ENCODE data around the gene DPP7.

Gene DPP7

GRCh38 chr9:137117269-137117731 is 2.8 kb upstream of the DPP7 start:
- no peak overlapping the region for H3K4me3 Mint-ChIP-seq
- TF ChIP-seq CTCF (IDR thresholded peaks at IDR 0.05): no peak
- no peak overlapping the region for H3K27ac Mint-ChIP-seq
- DNase-seq: no peak
- no peaks in the 10 kb centered on the region for H3K9me3 Mint-ChIP-seq
- peaks cover 7% of the 10 kb centered on the region for H3K4me1 Mint-ChIP-seq
- H3K27me3 Mint-ChIP-seq (ENCODE audit: low read depth, poor library complexity): peaks cover 45% of the 10 kb centered on the region
- H3K36me3 Mint-ChIP-seq (ENCODE audit: low read depth): no peaks in the 10 kb centered on the region

GRCh38 chr9:137116728-137117127 is 2.2 kb upstream of the DPP7 start:
- Mint-ChIP-seq H3K27ac (no peak overlapping the region), H3K36me3 (ENCODE audit: low read depth) (no peaks in the 10 kb centered on the region), H3K9me3 (no peaks in the 10 kb centered on the region), H3K4me3 (no peak overlapping the region), H3K4me1 (peaks cover under 1% of the 10 kb centered on the region), H3K27me3 (ENCODE audit: low read depth, poor library complexity) (peaks cover 45% of the 10 kb centered on the region)
- no peak for TF ChIP-seq CTCF (IDR thresholded peaks at IDR 0.05)
- DNase-seq: no peak

- peaks cover 43% of the 10 kb centered on the region for H3K27me3 Mint-ChIP-seq (ENCODE audit: low read depth, poor library complexity)
- no peaks in the 10 kb centered on the region for H3K4me1 Mint-ChIP-seq
- H3K27ac Mint-ChIP-seq: no peak overlapping the region
- H3K36me3 Mint-ChIP-seq (ENCODE audit: low read depth): no peaks in the 10 kb centered on the region
- no peak for TF ChIP-seq CTCF (IDR thresholded peaks at IDR 0.05)
- no peak overlapping the region for H3K4me3 Mint-ChIP-seq
- H3K9me3 Mint-ChIP-seq: no peaks in the 10 kb centered on the region
- DNase-seq: no peak
These were observed 1.5 kb upstream of the DPP7 start for GRCh38 chr9:137116027-137116507.

- H3K4me3 Mint-ChIP-seq: no peak overlapping the region
These were observed 977 bp upstream of the DPP7 start for GRCh38 chr9:137115394-137116026.

GRCh38 chr9:137114220-137114612 is 317 bp downstream of the DPP7 start:
- Mint-ChIP-seq H3K27ac (no peak overlapping the region), H3K4me1 (no peaks in the 10 kb centered on the region), H3K4me3 (peak overlapping the region; percentile 40), H3K9me3 (no peaks in the 10 kb centered on the region), H3K27me3 (ENCODE audit: low read depth, poor library complexity) (peaks cover 43% of the 10 kb centered on the region), H3K36me3 (ENCODE audit: low read depth) (no peaks in the 10 kb centered on the region)
- DNase-seq: no peak
- TF ChIP-seq CTCF (IDR thresholded peaks at IDR 0.05): no peak

More at GRCh38 chr9:137115394-137116026, 977 bp upstream of the DPP7 start:
- H3K36me3 Mint-ChIP-seq (ENCODE audit: low read depth): no peaks in the 10 kb centered on the region
- H3K4me1 Mint-ChIP-seq: no peaks in the 10 kb centered on the region
- DNase-seq: no peak
- H3K27me3 Mint-ChIP-seq (ENCODE audit: low read depth, poor library complexity): peaks cover 43% of the 10 kb centered on the region
- TF ChIP-seq CTCF (IDR thresholded peaks at IDR 0.05): no peak
- no peak overlapping the region for H3K27ac Mint-ChIP-seq
- no peaks in the 10 kb centered on the region for H3K9me3 Mint-ChIP-seq

Measured in nephron progenitor cell (in vitro differentiated cells).